Kidney (tissue), 14 donors: Measurements from ENCODE around the gene ASPN. TPM values are rescaled to one million over a fixed set of nuclear protein-coding genes. Genes with fewer than 3 reads are reported as not detected.

Source experiments
- DNase-seq, 5 donors: peaks; one replicate each; pipeline ENCODE4 v3.0.0-alpha.2; 2013 to 2020
- FAIRE-seq: peaks from 2 replicates; lab custom pipeline; 2012; peaks lifted over from hg19 to GRCh38; lab: Jason Lieb, UNC
- H3K27ac ChIP-seq, 2 donors: one replicate each; pipeline ENCODE4 v1.7.0; 2013; ENCODE audit warnings: low read depth in 2 of 2, low read length in 2 of 2, inconsistent platforms in 1 of 2
- H3K27me3 ChIP-seq: one replicate; pipeline ENCODE4 v1.7.1; 2013; ENCODE audit warnings: low read length, inconsistent platforms; ENCODE audit not compliant: control insufficient read depth, insufficient read depth
- H3K36me3 ChIP-seq, 3 donors: one replicate each; pipeline versions ENCODE4 v1.7.0 to v1.7.1; 2013; ENCODE audit warnings: low read length in 3 of 3, control low read depth in 1 of 3, inconsistent platforms in 1 of 3; ENCODE audit not compliant: insufficient read depth in 3 of 3, control insufficient read depth in 2 of 3
- H3K4me1 ChIP-seq, 3 donors: one replicate each; pipeline versions ENCODE4 v1.7.0 to v1.7.1; 2013; ENCODE audit warnings: low read length in 3 of 3, inconsistent platforms in 1 of 3, low read depth in 1 of 3; ENCODE audit not compliant: control insufficient read depth in 2 of 3, insufficient read depth in 2 of 3
- H3K4me3 ChIP-seq, 3 donors: one replicate each; pipeline versions ENCODE4 v1.7.0 to v1.8.1; 2013; ENCODE audit warnings: low read length in 3 of 3, control low read depth in 1 of 3, inconsistent platforms in 1 of 3
- H3K9ac ChIP-seq, 3 donors: one replicate each; pipeline versions ENCODE4 v1.7.0 to v1.7.1; 2013; ENCODE audit warnings: low read length in 3 of 3, control low read depth in 1 of 3, inconsistent platforms in 1 of 3
- H3K9me3 ChIP-seq, 3 donors: one replicate each; pipeline versions ENCODE4 v1.7.0 to v1.7.1; 2013; ENCODE audit warnings: low read length in 3 of 3, control low read depth in 1 of 3, inconsistent platforms in 1 of 3; ENCODE audit not compliant: control insufficient read depth in 2 of 3, insufficient read depth in 1 of 3
- CTCF ChIP-seq: IDR thresholded peaks from 3 replicates; pipeline ENCODE4 v1.5.1; 2012; ENCODE audit warnings: mild to moderate bottlenecking, moderate library complexity, borderline replicate concordance; ENCODE audit not compliant: insufficient read depth; ENCODE audit errors: extremely low read depth
- intact Hi-C: fragments of 100-400 bp; cut with DNase I; formaldehyde crosslinking; loops from one replicate; pipeline ENCODE4 v1.11.1; 2022
- polyA plus RNA-seq: library from polyadenylated mRNA; stranded (reverse); fragments of 350-450 nt; fragmentation: Illumina TruSeq; extraction: RNeasy Lipid Tissue Mini Kit (QIAGEN cat#74804); gene quantifications from one replicate; pipeline ENCODE4 v1.2.3, GENCODE V29; 2014; ENCODE audit warnings: low read depth, low replicate concordance; ENCODE audit not compliant: insufficient read depth
- total RNA-seq: library from RNA; stranded (reverse); fragmentation: NEBNext Ultra II Directional; extraction: Animal tissue kit (Norgen Biotek cat#: 25700); gene quantifications from one replicate; pipeline ENCODE4 v1.2.1, GENCODE V29; 2021
- donor health status: control.
- donor health status: control.
- donor health status: control.
- donor health status: control.
- donor health status: control.
- donor health status: DM: yes; HTN: yes; CAD: no.
- donor health status: Normal renal cell carcinoma (clear cell type).

Gene ASPN
- total and polyA plus RNA-seq, 2 donors from 2014 or later: 1.5 to 3.2 TPM

- Histone ChIP-seq H3K4me1 (no peaks in the 10 kb centered on the region), H3K27me3 (no peaks in the 10 kb centered on the region), H3K36me3 (no peaks in the 10 kb centered on the region), H3K9ac (no peak overlapping the region), H3K4me3 (no peak overlapping the region), H3K9me3 (no peaks in the 10 kb centered on the region), H3K27ac (no peak overlapping the region)
- intact Hi-C loops: no loop called here
- no peak for FAIRE-seq
- DNase-seq: no peak
- TF ChIP-seq CTCF: no peak
Measured at GRCh38 chr9:92514635-92515034, 32.3 kb upstream of the ASPN start.

- intact Hi-C loops: no loop called here
Measured at GRCh38 chr9:92513349-92513748, 31.0 kb upstream of the ASPN start.

GRCh38 chr9:92512622-92513021, 30.3 kb upstream of the ASPN start:
- TF ChIP-seq CTCF: no peak
- no peak overlapping the region for H3K27ac ChIP-seq
- H3K4me1 ChIP-seq: no peaks in the 10 kb centered on the region
- H3K4me3 ChIP-seq: no peak overlapping the region
- intact Hi-C loops: no loop called here
- no peaks in the 10 kb centered on the region for H3K36me3 ChIP-seq
- H3K9me3 ChIP-seq: no peaks in the 10 kb centered on the region
- H3K9ac ChIP-seq: no peak overlapping the region
- DNase-seq (no peak), FAIRE-seq (no peak)
- H3K27me3 ChIP-seq: no peaks in the 10 kb centered on the region

More at GRCh38 chr9:92513349-92513748, 31.0 kb upstream of the ASPN start:
- no peaks in the 10 kb centered on the region for H3K27me3 ChIP-seq
- H3K4me1 ChIP-seq: no peaks in the 10 kb centered on the region
- no peaks in the 10 kb centered on the region for H3K9me3 ChIP-seq
- no peak for TF ChIP-seq CTCF
- H3K36me3 ChIP-seq: no peaks in the 10 kb centered on the region
- FAIRE-seq (no peak), DNase-seq (no peak)
- H3K4me3 ChIP-seq: no peak overlapping the region
- no peak overlapping the region for H3K27ac ChIP-seq
- H3K9ac ChIP-seq: no peak overlapping the region

- intact Hi-C loops: no loop called here
- H3K36me3 ChIP-seq: no peaks in the 10 kb centered on the region
- DNase-seq (no peak), FAIRE-seq (no peak)
- H3K27me3 ChIP-seq: no peaks in the 10 kb centered on the region
- no peak overlapping the region for H3K9ac ChIP-seq
- TF ChIP-seq CTCF: no peak
- H3K4me3 ChIP-seq: no peak overlapping the region
- H3K9me3 ChIP-seq: no peaks in the 10 kb centered on the region
- no peaks in the 10 kb centered on the region for H3K4me1 ChIP-seq
- H3K27ac ChIP-seq: no peak overlapping the region
Measured at GRCh38 chr9:92510747-92511146, 28.4 kb upstream of the ASPN start.
